WERI-Rb-1 (cell line): Measurements from ENCODE around the gene ADAMTSL5.
"Not testable (repeated sequence)": the region's sequence is repeated elsewhere in the genome, so short reads cannot be mapped to it uniquely, and the experiment has no call there.

Experiments
- DNase-seq: peaks from one replicate; pipeline ENCODE4 v3.0.0-alpha.2; 2020
- H3K27ac ChIP-seq: fragments of 250-450 bp; sonication (Bioruptor Pico); 2 replicates; pipeline ENCODE4 v1.5.1; 2020; ENCODE audit warnings: mild to moderate bottlenecking, moderate library complexity
- H3K27me3 ChIP-seq: fragments of 250-450 bp; sonication (Bioruptor Pico); 2 replicates; pipeline ENCODE4 v1.5.1; 2021; ENCODE audit warnings: mild to moderate bottlenecking, low read depth, moderate library complexity; ENCODE audit not compliant: insufficient read depth, severe bottlenecking
- H3K36me3 ChIP-seq: fragments of 250-450 bp; sonication (Bioruptor Pico); 2 replicates; pipeline ENCODE4 v1.5.1; 2020; ENCODE audit warnings: mild to moderate bottlenecking, moderate library complexity
- H3K4me3 ChIP-seq: 2 replicates; pipeline ENCODE4 v1.5.1; 2011; ENCODE audit warnings: low read depth, mild to moderate bottlenecking, control low read depth, low read length
- H3K9me3 ChIP-seq: fragments of 250-450 bp; sonication (Bioruptor Pico); 2 replicates; pipeline ENCODE4 v1.5.1; 2021; ENCODE audit warnings: mild to moderate bottlenecking, moderate library complexity; ENCODE audit not compliant: severe bottlenecking
- CTCF ChIP-seq: IDR thresholded peaks from 2 replicates; pipeline ENCODE4 v1.5.1; 2011; ENCODE audit warnings: low read depth, mild to moderate bottlenecking, control low read depth, inconsistent platforms, low read length

Gene ADAMTSL5

GRCh38 chr19:1540365-1540925, 27.6 kb upstream of the ADAMTSL5 start:
- H3K9me3 ChIP-seq = peaks cover 3% of the 10 kb centered on the region
- TF ChIP-seq CTCF = no peak
- H3K27ac ChIP-seq = no peak overlapping the region
- no peaks in the 10 kb centered on the region for H3K36me3 ChIP-seq
- no peak for DNase-seq
- H3K27me3 ChIP-seq = no peaks in the 10 kb centered on the region
- H3K4me3 ChIP-seq = no peak overlapping the region

- H3K27me3 ChIP-seq = not testable (repeated sequence)
Observed at GRCh38 chr19:1539749-1540148, 26.9 kb upstream of the ADAMTSL5 start.

GRCh38 chr19:1538978-1539377, 26.2 kb upstream of the ADAMTSL5 start:
- peak; percentile 42 for DNase-seq
- H3K27me3 ChIP-seq = no peaks in the 10 kb centered on the region
- H3K27ac ChIP-seq = no peak overlapping the region
- H3K9me3 ChIP-seq = peaks cover 3% of the 10 kb centered on the region
- no peak for TF ChIP-seq CTCF
- H3K36me3 ChIP-seq = no peaks in the 10 kb centered on the region
- peak overlapping the region; percentile 1; the same call in 1 of the 2 replicates for H3K4me3 ChIP-seq

More at GRCh38 chr19:1539749-1540148, 26.9 kb upstream of the ADAMTSL5 start:
- not testable (repeated sequence) for H3K9me3 ChIP-seq, H3K36me3 ChIP-seq, H3K27ac ChIP-seq, H3K4me3 ChIP-seq, DNase-seq

- H3K9me3 ChIP-seq, H3K27ac ChIP-seq, DNase-seq, H3K36me3 ChIP-seq, H3K27me3 ChIP-seq, H3K4me3 ChIP-seq: not testable (repeated sequence)
Observed at GRCh38 chr19:1535699-1536098, 22.9 kb upstream of the ADAMTSL5 start.

- Histone ChIP-seq H3K36me3 (no peaks in the 10 kb centered on the region), H3K4me3 (no peak overlapping the region), H3K9me3 (no peaks in the 10 kb centered on the region), H3K27ac (no peak overlapping the region), H3K27me3 (no peaks in the 10 kb centered on the region)
- TF ChIP-seq CTCF = no peak
- no peak for DNase-seq
Observed at GRCh38 chr19:1534972-1535371, 22.2 kb upstream of the ADAMTSL5 start.

GRCh38 chr19:1533510-1534150, 20.8 kb upstream of the ADAMTSL5 start:
- peak; percentile 70 for DNase-seq
- H3K27ac ChIP-seq = no peak overlapping the region
- H3K9me3 ChIP-seq = no peaks in the 10 kb centered on the region
- no peak overlapping the region for H3K4me3 ChIP-seq
- no peaks in the 10 kb centered on the region for H3K27me3 ChIP-seq
- H3K36me3 ChIP-seq = no peaks in the 10 kb centered on the region
- no peak for TF ChIP-seq CTCF

- H3K36me3 ChIP-seq = no peaks in the 10 kb centered on the region
- TF ChIP-seq CTCF = no peak
- DNase-seq = no peak
- no peak overlapping the region for H3K4me3 ChIP-seq
- no peaks in the 10 kb centered on the region for H3K9me3 ChIP-seq
- H3K27me3 ChIP-seq = no peaks in the 10 kb centered on the region
- H3K27ac ChIP-seq = no peak overlapping the region
Observed at GRCh38 chr19:1532003-1532402, 19.2 kb upstream of the ADAMTSL5 start.
